GM23338 (cell line): ENCODE results near the gene CHST4. TPM values are rescaled to one million over a fixed set of nuclear protein-coding genes. Genes with fewer than 3 reads are reported as not detected.

Experiments
- ATAC-seq: fragments of 200-7000 bp; cut with Tn5 transposase; 3 replicates; pipeline ENCODE4 v1.9.1; 2020
- DNase-seq: peaks from one replicate; pipeline ENCODE4 v3.0.0-alpha.2; 2015; ENCODE audit warnings: low spot score
- H2AFZ ChIP-seq: fragments of 200-600 bp; sonication (generic); 2 replicates; pipeline ENCODE4 v1.8.0; 2016; ENCODE audit warnings: antibody characterized with exemption, mild to moderate bottlenecking, moderate library complexity
- H3F3A ChIP-seq: fragments of 200-600 bp; sonication (generic); replicated peaks from 2 replicates; pipeline ENCODE4 v1.8.0; 2017; ENCODE audit warnings: antibody characterized with exemption, mixed run types, low read depth
- H3K27ac ChIP-seq: fragments of 200-600 bp; sonication (generic); 2 replicates; pipeline ENCODE4 v1.6.1; 2016; ENCODE audit warnings: low read depth
- H3K27me3 ChIP-seq: fragments of 200-600 bp; sonication (generic); 2 replicates; pipeline ENCODE4 v1.8.0; 2016; ENCODE audit warnings: mild to moderate bottlenecking, mixed run types, moderate library complexity; ENCODE audit not compliant: insufficient read depth
- H3K36me3 ChIP-seq: fragments of 200-600 bp; sonication (generic); 2 replicates; pipeline ENCODE4 v1.8.0; 2016; ENCODE audit warnings: mild to moderate bottlenecking; ENCODE audit not compliant: insufficient read depth
- H3K4me1 ChIP-seq: fragments of 200-600 bp; sonication (generic); 2 replicates; pipeline ENCODE4 v1.8.0; 2016; ENCODE audit warnings: mild to moderate bottlenecking, moderate library complexity; ENCODE audit not compliant: insufficient read depth
- H3K4me2 ChIP-seq: fragments of 200-600 bp; sonication (generic); 2 replicates; pipeline ENCODE4 v1.7.1; 2017; ENCODE audit warnings: mixed run types
- H3K4me3 ChIP-seq: fragments of 200-600 bp; sonication (generic); 2 replicates; pipeline ENCODE4 v1.6.1; 2016; ENCODE audit warnings: mixed run types
- H3K79me2 ChIP-seq: fragments of 200-600 bp; sonication (generic); replicated peaks from 2 replicates; pipeline ENCODE4 v1.8.0; 2017; ENCODE audit warnings: mild to moderate bottlenecking; ENCODE audit not compliant: insufficient read depth
- H3K9me2 ChIP-seq: fragments of 200-600 bp; sonication (generic); 2 replicates; pipeline ENCODE4 v1.8.0; 2017; ENCODE audit not compliant: insufficient read depth
- H4K20me1 ChIP-seq: fragments of 200-600 bp; sonication (generic); replicated peaks from 2 replicates; pipeline ENCODE4 v1.8.0; 2017; ENCODE audit warnings: mild to moderate bottlenecking; ENCODE audit not compliant: insufficient read depth
- H3K27ac Mint-ChIP-seq: 2 replicates; pipeline ENCODE4 v1.8.0; 2020; ENCODE audit warnings: inconsistent platforms, mild to moderate bottlenecking, moderate library complexity, mixed read lengths
- H3K27me3 Mint-ChIP-seq: 3 replicates; pipeline ENCODE4 v1.8.0; 2022; ENCODE audit warnings: low read depth, mild to moderate bottlenecking, moderate library complexity, mixed read lengths, inconsistent platforms; ENCODE audit not compliant: insufficient read depth, poor library complexity
- H3K36me3 Mint-ChIP-seq: 3 replicates; pipeline ENCODE4 v1.8.0; 2021; ENCODE audit warnings: low read depth, mild to moderate bottlenecking, inconsistent platforms, moderate library complexity, mixed read lengths
- H3K4me1 Mint-ChIP-seq: 3 replicates; pipeline ENCODE4 v1.8.0; 2020; ENCODE audit warnings: mild to moderate bottlenecking, inconsistent platforms, mixed read lengths
- H3K4me3 Mint-ChIP-seq: 3 replicates; pipeline ENCODE4 v1.8.0; 2021; ENCODE audit warnings: moderate library complexity, mild to moderate bottlenecking, inconsistent platforms, mixed read lengths
- H3K9me3 Mint-ChIP-seq: 3 replicates; pipeline ENCODE4 v1.8.0; 2020; ENCODE audit warnings: moderate library complexity, mild to moderate bottlenecking, inconsistent platforms, mixed read lengths
- CREB1 ChIP-seq: fragments of 250-450 bp; sonication (Bioruptor Pico); IDR thresholded peaks from 2 replicates; pipeline ENCODE4 v1.5.0; 2020; ENCODE audit warnings: low read depth, mild to moderate bottlenecking, moderate library complexity
- EZH2 ChIP-seq: fragments of 200-600 bp; sonication (generic); IDR thresholded peaks from one replicate; pipeline ENCODE4 v1.8.0; 2017; ENCODE audit warnings: antibody characterized with exemption, mild to moderate bottlenecking, low read depth; ENCODE audit not compliant: unreplicated experiment
- EZH2phosphoT487 ChIP-seq: fragments of 200-600 bp; sonication (generic); IDR thresholded peaks from one replicate; pipeline ENCODE4 v1.8.1; 2018; ENCODE audit warnings: antibody characterized with exemption; ENCODE audit not compliant: unreplicated experiment
- NANOG ChIP-seq: IDR thresholded peaks from 2 replicates; pipeline ENCODE4 v1.6.1; 2016; ENCODE audit warnings: antibody characterized with exemption, borderline replicate concordance
- STAT1 ChIP-seq: IDR thresholded peaks from one replicate; pipeline ENCODE4 v1.6.1; 2016; ENCODE audit warnings: antibody characterized with exemption; ENCODE audit not compliant: unreplicated experiment
- ZNF114 ChIP-seq: fragments of 250-450 bp; sonication (Bioruptor Pico); IDR thresholded peaks from 2 replicates; pipeline ENCODE4 v1.5.0; 2020; ENCODE audit warnings: mild to moderate bottlenecking, moderate library complexity
- ZNF331 ChIP-seq: fragments of 250-450 bp; sonication (Bioruptor Pico); IDR thresholded peaks from 2 replicates; pipeline ENCODE4 v1.5.0; 2020; ENCODE audit warnings: low read depth, mild to moderate bottlenecking, moderate library complexity
- ZNF462 ChIP-seq: fragments of 250-450 bp; sonication (Bioruptor Pico); IDR thresholded peaks from 2 replicates; pipeline ENCODE4 v1.5.0; 2020; ENCODE audit warnings: mild to moderate bottlenecking, moderate library complexity
- polyA plus RNA-seq: library from polyadenylated mRNA; unstranded; fragments of >200 nt; fragmentation: Nextera tagmentation; extraction: Ambion mirVana; gene quantifications from 2 replicates; pipeline ENCODE4 v1.2.1, GENCODE V29; 2016
- total RNA-seq: library from RNA; depleted of rRNA; stranded (reverse); fragments of >200 nt; shearing (Covaris generic); gene quantifications from 2 replicates; pipeline ENCODE4 v1.2.3, GENCODE V29; 2014
- TF ChIP-seq, protein P1 (sequence below): IDR thresholded peaks from one replicate; pipeline ENCODE4 v1.6.1; 2018; ENCODE audit warnings: antibody characterized with exemption; ENCODE audit not compliant: unreplicated experiment
- TF ChIP-seq, protein P2 (sequence below): IDR thresholded peaks from 2 replicates; pipeline ENCODE4 v1.6.1; 2016; ENCODE audit warnings: antibody characterized with exemption
- TF ChIP-seq, protein P3 (sequence below), 2 experiments: fragments of 200-600 bp in 1 of 2; sonication (generic) in 1 of 2; conservative IDR thresholded peaks; 2 replicates each; pipeline versions ENCODE4 v1.5.1 to v1.6.1; 2016 to 2017; ENCODE audit warnings: antibody characterized with exemption in 2 of 2, low read depth in 2 of 2, mild to moderate bottlenecking in 2 of 2, moderate library complexity in 1 of 2

Gene CHST4
- total and polyA plus RNA-seq, 2 experiments from 2014 or later = 5.5 to 17.8 TPM

GRCh38 chr16:71507061-71507460 lies 19.2 kb upstream of the CHST4 start (continued):
- TF ChIP-seq, protein P1, sequence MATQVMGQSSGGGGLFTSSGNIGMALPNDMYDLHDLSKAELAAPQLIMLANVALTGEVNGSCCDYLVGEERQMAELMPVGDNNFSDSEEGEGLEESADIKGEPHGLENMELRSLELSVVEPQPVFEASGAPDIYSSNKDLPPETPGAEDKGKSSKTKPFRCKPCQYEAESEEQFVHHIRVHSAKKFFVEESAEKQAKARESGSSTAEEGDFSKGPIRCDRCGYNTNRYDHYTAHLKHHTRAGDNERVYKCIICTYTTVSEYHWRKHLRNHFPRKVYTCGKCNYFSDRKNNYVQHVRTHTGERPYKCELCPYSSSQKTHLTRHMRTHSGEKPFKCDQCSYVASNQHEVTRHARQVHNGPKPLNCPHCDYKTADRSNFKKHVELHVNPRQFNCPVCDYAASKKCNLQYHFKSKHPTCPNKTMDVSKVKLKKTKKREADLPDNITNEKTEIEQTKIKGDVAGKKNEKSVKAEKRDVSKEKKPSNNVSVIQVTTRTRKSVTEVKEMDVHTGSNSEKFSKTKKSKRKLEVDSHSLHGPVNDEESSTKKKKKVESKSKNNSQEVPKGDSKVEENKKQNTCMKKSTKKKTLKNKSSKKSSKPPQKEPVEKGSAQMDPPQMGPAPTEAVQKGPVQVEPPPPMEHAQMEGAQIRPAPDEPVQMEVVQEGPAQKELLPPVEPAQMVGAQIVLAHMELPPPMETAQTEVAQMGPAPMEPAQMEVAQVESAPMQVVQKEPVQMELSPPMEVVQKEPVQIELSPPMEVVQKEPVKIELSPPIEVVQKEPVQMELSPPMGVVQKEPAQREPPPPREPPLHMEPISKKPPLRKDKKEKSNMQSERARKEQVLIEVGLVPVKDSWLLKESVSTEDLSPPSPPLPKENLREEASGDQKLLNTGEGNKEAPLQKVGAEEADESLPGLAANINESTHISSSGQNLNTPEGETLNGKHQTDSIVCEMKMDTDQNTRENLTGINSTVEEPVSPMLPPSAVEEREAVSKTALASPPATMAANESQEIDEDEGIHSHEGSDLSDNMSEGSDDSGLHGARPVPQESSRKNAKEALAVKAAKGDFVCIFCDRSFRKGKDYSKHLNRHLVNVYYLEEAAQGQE = no peak
- TF ChIP-seq, protein P2, sequence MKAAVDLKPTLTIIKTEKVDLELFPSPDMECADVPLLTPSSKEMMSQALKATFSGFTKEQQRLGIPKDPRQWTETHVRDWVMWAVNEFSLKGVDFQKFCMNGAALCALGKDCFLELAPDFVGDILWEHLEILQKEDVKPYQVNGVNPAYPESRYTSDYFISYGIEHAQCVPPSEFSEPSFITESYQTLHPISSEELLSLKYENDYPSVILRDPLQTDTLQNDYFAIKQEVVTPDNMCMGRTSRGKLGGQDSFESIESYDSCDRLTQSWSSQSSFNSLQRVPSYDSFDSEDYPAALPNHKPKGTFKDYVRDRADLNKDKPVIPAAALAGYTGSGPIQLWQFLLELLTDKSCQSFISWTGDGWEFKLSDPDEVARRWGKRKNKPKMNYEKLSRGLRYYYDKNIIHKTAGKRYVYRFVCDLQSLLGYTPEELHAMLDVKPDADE = no peak
- TF ChIP-seq ZNF331 (CRISPR knock-in tag) (no peak), STAT1 (no peak), ZNF114 (CRISPR knock-in tag) (no peak)

DNA sequence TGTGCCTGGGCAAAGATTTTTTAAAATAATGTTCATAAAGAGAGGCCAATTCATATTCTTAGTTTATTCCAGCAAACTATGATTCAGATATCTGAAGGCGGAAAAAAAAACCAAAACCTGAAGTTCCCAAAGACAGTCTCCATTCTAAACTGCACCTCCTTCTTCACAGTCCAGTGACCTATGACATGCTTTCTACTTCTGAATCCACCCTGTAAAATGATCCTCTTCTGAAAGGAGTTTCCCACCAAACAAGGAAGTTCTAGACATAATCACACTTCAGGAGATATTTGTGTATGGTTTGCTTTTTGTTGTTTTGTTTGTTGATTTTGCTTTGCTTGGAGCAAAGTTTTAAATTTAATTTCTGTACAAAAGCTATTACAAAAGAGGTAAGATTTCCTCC lies 12.9 kb upstream of the CHST4 start:
- no peaks in the 10 kb centered on the region for H3K36me3 ChIP-seq
- no peaks in the 10 kb centered on the region for H3K27me3 ChIP-seq
- Mint-ChIP-seq H3K4me3 (no peak overlapping the region), H3K27me3 (peaks cover 4% of the 10 kb centered on the region), H3K27ac (no peak overlapping the region), H3K4me1 (peaks cover 11% of the 10 kb centered on the region), H3K9me3 (peaks cover 10% of the 10 kb centered on the region), H3K36me3 (no peaks in the 10 kb centered on the region)
- H3K4me3 ChIP-seq = no peak overlapping the region
- ATAC-seq (no peak), DNase-seq (no peak)
- H3K79me2 ChIP-seq = no peaks in the 10 kb centered on the region
- no peak overlapping the region for H3K27ac ChIP-seq
- H3F3A ChIP-seq = no peaks in the 10 kb centered on the region
- H2AFZ ChIP-seq = no peak overlapping the region; the same call in 1 of the 2 replicates
- H4K20me1 ChIP-seq = no peaks in the 10 kb centered on the region
- H3K9me2 ChIP-seq = no peaks in the 10 kb centered on the region; the same call in 1 of the 2 replicates
- 0 out of 2 replicates have a peak, but pooled peaks cover 3% of the 10 kb centered on the region for H3K4me1 ChIP-seq
- no peak overlapping the region for H3K4me2 ChIP-seq
- TF ChIP-seq ZNF114 (CRISPR knock-in tag) = no peak
- TF ChIP-seq EZH2phosphoT487 = no peak
- no peak for TF ChIP-seq NANOG
- TF ChIP-seq, protein P2 = no peak
- TF ChIP-seq CREB1 (CRISPR knock-in tag) = no peak
- TF ChIP-seq ZNF331 (CRISPR knock-in tag) = no peak
- TF ChIP-seq, protein P3, sequence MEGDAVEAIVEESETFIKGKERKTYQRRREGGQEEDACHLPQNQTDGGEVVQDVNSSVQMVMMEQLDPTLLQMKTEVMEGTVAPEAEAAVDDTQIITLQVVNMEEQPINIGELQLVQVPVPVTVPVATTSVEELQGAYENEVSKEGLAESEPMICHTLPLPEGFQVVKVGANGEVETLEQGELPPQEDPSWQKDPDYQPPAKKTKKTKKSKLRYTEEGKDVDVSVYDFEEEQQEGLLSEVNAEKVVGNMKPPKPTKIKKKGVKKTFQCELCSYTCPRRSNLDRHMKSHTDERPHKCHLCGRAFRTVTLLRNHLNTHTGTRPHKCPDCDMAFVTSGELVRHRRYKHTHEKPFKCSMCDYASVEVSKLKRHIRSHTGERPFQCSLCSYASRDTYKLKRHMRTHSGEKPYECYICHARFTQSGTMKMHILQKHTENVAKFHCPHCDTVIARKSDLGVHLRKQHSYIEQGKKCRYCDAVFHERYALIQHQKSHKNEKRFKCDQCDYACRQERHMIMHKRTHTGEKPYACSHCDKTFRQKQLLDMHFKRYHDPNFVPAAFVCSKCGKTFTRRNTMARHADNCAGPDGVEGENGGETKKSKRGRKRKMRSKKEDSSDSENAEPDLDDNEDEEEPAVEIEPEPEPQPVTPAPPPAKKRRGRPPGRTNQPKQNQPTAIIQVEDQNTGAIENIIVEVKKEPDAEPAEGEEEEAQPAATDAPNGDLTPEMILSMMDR (conservative IDR thresholded peaks at IDR 0.05; ENCODE audit: low read depth in 2 of 2) = no peak
- no peak for TF ChIP-seq ZNF462
- TF ChIP-seq STAT1 = no peak
- TF ChIP-seq EZH2 = no peak
